ENCODE results near the gene SDK1. TPM values are rescaled to one million over a fixed set of nuclear protein-coding genes. Genes with fewer than 3 reads are reported as not detected.

Gene SDK1
- total and polyA plus RNA-seq, 2 of the 8 experiments (the other 6 are each of a cell fraction or from before 2014, with no cell fraction given) = 3.3 to 7.2 TPM

- Histone ChIP-seq H3K36me3 (ENCODE audit: control insufficient read depth in 2 of 4, insufficient read depth in 4 of 4, low read length in 3 of 4) (no peaks in the 10 kb centered on the region), H4K8ac (ENCODE audit: extremely low read depth, insufficient read depth, low read length) (no peak overlapping the region), H3K79me2 (ENCODE audit: control insufficient read depth in 1 of 2, insufficient read depth in 2 of 2, low read length in 2 of 2) (no peaks in the 10 kb centered on the region), H4K5ac (ENCODE audit: insufficient read length, low read depth, low read length) (no peak overlapping the region), H3K79me1 (ENCODE audit: low read depth, low read length) (no peaks in the 10 kb centered on the region), H2BK120ac (replicated peaks; ENCODE audit: low read depth, low read length) (no peak overlapping the region), H3K27ac (ENCODE audit: low read depth, low read length) (no peak overlapping the region), H3K23ac (ENCODE audit: insufficient read length) (no peak overlapping the region), H4K20me1 (replicated peaks in 1 of 2; ENCODE audit: control insufficient read depth in 1 of 2, insufficient read depth in 2 of 2, low read length in 2 of 2) (no peaks in the 10 kb centered on the region), H3K4me3 (ENCODE audit: extremely low read depth in 1 of 4, insufficient read depth in 2 of 4, low read depth in 3 of 4, low read length in 4 of 4) (no peak overlapping the region), H2AK5ac (ENCODE audit: low read depth, low read length) (no peak overlapping the region), H3K56ac (replicated peaks; ENCODE audit: insufficient read length, low read depth, low read length) (no peak overlapping the region), H2BK12ac (ENCODE audit: low read depth, low read length) (no peak overlapping the region), H2BK15ac (ENCODE audit: low read length) (no peak overlapping the region), H3K27me3 (replicated peaks in 1 of 4; ENCODE audit: control insufficient read depth in 3 of 4, extremely low read depth in 1 of 4, insufficient read depth in 3 of 4, low read length in 3 of 4) (no peaks in the 10 kb centered on the region), H3K9me3 (ENCODE audit: insufficient read depth in 2 of 2, low read depth in 1 of 2, low read length in 1 of 2) (no peaks in the 10 kb centered on the region), H3K4me1 (replicated peaks in 1 of 4; ENCODE audit: control insufficient read depth in 3 of 4, insufficient read depth in 4 of 4, low read length in 3 of 4) (peaks cover 4 to 21% (median 13%) of the 10 kb centered on the region in 4 experiments), H3K18ac (ENCODE audit: extremely low read depth, low read length) (no peak overlapping the region), H3K23me2 (ENCODE audit: low read depth, low read length) (no peaks in the 10 kb centered on the region), H2BK5ac (ENCODE audit: low read depth, low read length) (no peak overlapping the region), H3K4ac (replicated peaks; ENCODE audit: insufficient read length, low read depth, low read length) (no peak overlapping the region), H2BK20ac (ENCODE audit: low read length) (no peak overlapping the region), H3K4me2 (ENCODE audit: insufficient read depth in 1 of 2, low read depth in 2 of 2, low read length in 2 of 2) (no peak overlapping the region), H3K14ac (ENCODE audit: insufficient read length) (no peak overlapping the region), H4K91ac (replicated peaks; ENCODE audit: insufficient read length, low read length) (no peak overlapping the region), H2AFZ (ENCODE audit: low read length) (no peak overlapping the region), H3K9ac (replicated peaks in 1 of 4; ENCODE audit: extremely low read depth in 1 of 4, low read depth in 3 of 4, low read length in 3 of 4) (no peak overlapping the region)
- TF ChIP-seq JUN (IDR thresholded peaks at IDR 0.05; ENCODE audit: low read depth, low read length) (no peak), CREB1 (IDR thresholded peaks at IDR 0.05) (no peak)
- ChIA-PET POLR2A (ENCODE audit: partially characterized antibody) (no interaction called here), CTCF (ENCODE audit: partially characterized antibody) (interaction anchor here (1.0 to 1.2 kb wide), 2 partner anchors 43 to 67 kb away, joined by 3 read pairs; no protein-coding TSS in a partner anchor)
- FAIRE-seq (no peak), DNase-seq (ENCODE audit: low read depth in 1 of 2, low spot score in 2 of 2) (no peak)
- WGBS, 2 experiments (ENCODE audit: extremely low coverage in 1 of 2, insufficient coverage in 1 of 2, insufficient read length in 1 of 2, insufficient replicate concordance in 2 of 2, low coverage in 1 of 2, low lambda C conversion rate in 2 of 2, missing lambda C conversion rate in 1 of 2) = 90% methylated on average over 4 of the region's 4 CpGs; no CpG with 5 or more reads in 1 of the 2 experiments
These were observed 736.3 kb downstream of the SDK1 start for GRCh38 chr7:4037308-4037707.
